HG03520 (cell line): Measurements from ENCODE around the gene ZNF598.
"Not testable (repeated sequence)": the region's sequence is repeated elsewhere in the genome, so short reads cannot be mapped to it uniquely, and the experiment has no call there.

ENCODE experiments used
- ATAC-seq: cut with Tn5 transposase; IDR thresholded peaks from one replicate; pipeline ENCODE4 v1.9.1; 2021; ENCODE audit warnings: mild to moderate bottlenecking, moderate library complexity; ENCODE audit not compliant: unreplicated experiment

ZNF598 gene

GRCh38 chr16:1977875-1978268, 31.7 kb downstream of the ZNF598 start:
- ATAC-seq = no peak

GRCh38 chr16:1976951-1977874, 32.4 kb downstream of the ZNF598 start:
- ATAC-seq = no peak

- ATAC-seq = no peak
These were observed 33.5 kb downstream of the ZNF598 start for GRCh38 chr16:1976216-1976520.

- no peak for ATAC-seq
These were observed 34.0 kb downstream of the ZNF598 start for GRCh38 chr16:1975432-1976215.

GRCh38 chr16:1974157-1975070, 35.2 kb downstream of the ZNF598 start:
- ATAC-seq = no peak

- ATAC-seq = no peak
These were observed 36.0 kb downstream of the ZNF598 start for GRCh38 chr16:1973461-1974156.

- ATAC-seq = peak; percentile 6
These were observed 37.1 kb downstream of the ZNF598 start for GRCh38 chr16:1972490-1972877.

GRCh38 chr16:1971796-1972489, 37.7 kb downstream of the ZNF598 start, which contains the start of gene TBL3:
TBL3 (plus strand) TSS chr16:1972053; CDS start chr16:1972165, 112 bp downstream.
- peak; percentile 73 for ATAC-seq

- ATAC-seq = no peak
These were observed 41.3 kb downstream of the ZNF598 start for GRCh38 chr16:1968146-1968953.

GRCh38 chr16:1966460-1966859, 43.2 kb downstream of the ZNF598 start, which contains the start of gene RNF151:
RNF151 (plus strand) TSS chr16:1966856; CDS start chr16:1966882, 26 bp downstream.
- ATAC-seq = no peak

- ATAC-seq = no peak
These were observed 44.1 kb downstream of the ZNF598 start for GRCh38 chr16:1965396-1966001.

- peak; percentile 81 for ATAC-seq
These were observed 44.9 kb downstream of the ZNF598 start, which contains the start of gene RPS2 for GRCh38 chr16:1964506-1965395. RPS2 (minus strand) TSS chr16:1964826; CDS start chr16:1964625, 201 bp downstream.

- ATAC-seq = peak; percentile 1
These were observed 45.7 kb downstream of the ZNF598 start for GRCh38 chr16:1963806-1964505.

GRCh38 chr16:1962161-1963153, 47.2 kb downstream of the ZNF598 start:
- not testable (repeated sequence) for ATAC-seq

GRCh38 chr16:1961651-1962067, 48.0 kb downstream of the ZNF598 start:
- no peak for ATAC-seq
